Liver (tissue), 9 donors: ENCODE results near the gene RPLP2. TPM values are rescaled to one million over a fixed set of nuclear protein-coding genes. Genes with fewer than 3 reads are reported as not detected.
A peak's percentile ranks its signal among the peaks of the same experiment; 100 is the strongest.

ENCODE experiments used
- DNase-seq: peaks from one replicate; pipeline ENCODE4 v3.0.0-alpha.2; 2017; ENCODE audit warnings: low spot score
- H3K27ac ChIP-seq, 2 donors: one replicate each; pipeline ENCODE4 v1.7.0; 2013; ENCODE audit warnings: inconsistent platforms in 2 of 2, low read length in 2 of 2, control low read depth in 1 of 2, low read depth in 1 of 2, mild to moderate bottlenecking in 1 of 2
- H3K27me3 ChIP-seq, 4 donors: one replicate each; pipeline versions ENCODE4 v1.6.1 to v1.7.0; 2013; ENCODE audit warnings: low read length in 3 of 4, inconsistent platforms in 1 of 4, mild to moderate bottlenecking in 1 of 4, moderate library complexity in 1 of 4; ENCODE audit not compliant: control insufficient read depth in 4 of 4, insufficient read depth in 4 of 4
- H3K36me3 ChIP-seq, 4 donors: one replicate each; pipeline versions ENCODE4 v1.6.1 to v1.7.0; 2013; ENCODE audit warnings: low read length in 3 of 4, mild to moderate bottlenecking in 3 of 4, low read depth in 1 of 4, moderate library complexity in 1 of 4; ENCODE audit not compliant: control insufficient read depth in 4 of 4, insufficient read depth in 3 of 4
- H3K4me1 ChIP-seq, 4 donors: one replicate each; pipeline versions ENCODE4 v1.6.1 to v1.7.0; 2013; ENCODE audit warnings: low read length in 3 of 4, mild to moderate bottlenecking in 3 of 4, moderate library complexity in 1 of 4; ENCODE audit not compliant: control insufficient read depth in 4 of 4, insufficient read depth in 4 of 4
- H3K4me3 ChIP-seq, 3 donors: one replicate each; pipeline versions ENCODE4 v1.6.1 to v1.7.0; 2013; ENCODE audit warnings: low read length in 3 of 3, control low read depth in 1 of 3, low read depth in 1 of 3, mild to moderate bottlenecking in 1 of 3
- H3K9ac ChIP-seq, 2 donors: one replicate each; pipeline ENCODE4 v1.7.0; 2013; ENCODE audit warnings: low read length in 2 of 2, mild to moderate bottlenecking in 2 of 2, moderate library complexity in 2 of 2, control low read depth in 1 of 2, low read depth in 1 of 2
- H3K9me3 ChIP-seq, 4 donors: one replicate each; pipeline versions ENCODE4 v1.6.1 to v1.7.0; 2013; ENCODE audit warnings: low read length in 3 of 4; ENCODE audit not compliant: control insufficient read depth in 4 of 4
- EGR1 ChIP-seq, 2 donors: IDR thresholded peaks; 2 replicates each; pipeline ENCODE4 v1.6.1; 2016 to 2018; ENCODE audit warnings: antibody characterized with exemption in 2 of 2, low read depth in 2 of 2
- FOXA1 ChIP-seq: IDR thresholded peaks from 2 replicates; pipeline ENCODE4 v1.6.1; 2016; ENCODE audit warnings: antibody characterized with exemption
- GABPA ChIP-seq, 2 donors: IDR thresholded peaks in 1 of 2; conservative IDR thresholded peaks in 1 of 2; 2 replicates each; pipeline ENCODE4 v1.6.1; 2016; ENCODE audit warnings: antibody characterized with exemption in 2 of 2, mild to moderate bottlenecking in 1 of 2, moderate library complexity in 1 of 2
- HNF4A ChIP-seq, 2 donors: conservative IDR thresholded peaks; 2 replicates each; pipeline ENCODE4 v1.6.1; 2016; ENCODE audit warnings: antibody characterized with exemption in 2 of 2, mild to moderate bottlenecking in 2 of 2
- HNF4G ChIP-seq: IDR thresholded peaks from 2 replicates; pipeline ENCODE4 v1.6.1; 2016; ENCODE audit warnings: antibody characterized with exemption
- JUND ChIP-seq, 2 donors: IDR thresholded peaks; 2 replicates each; pipeline ENCODE4 v1.6.1; 2016; ENCODE audit warnings: antibody characterized with exemption in 2 of 2
- NR2F2 ChIP-seq: IDR thresholded peaks from 2 replicates; pipeline ENCODE4 v1.6.1; 2016; ENCODE audit warnings: antibody characterized with exemption
- RAD21 ChIP-seq, 2 donors: IDR thresholded peaks; 2 replicates each; pipeline ENCODE4 v1.6.1; 2016; ENCODE audit warnings: antibody characterized with exemption in 2 of 2, mild to moderate bottlenecking in 2 of 2
- RXRA ChIP-seq, 2 donors: IDR thresholded peaks; 2 replicates each; pipeline ENCODE4 v1.6.1; 2017 to 2018; ENCODE audit warnings: antibody characterized with exemption in 2 of 2, mild to moderate bottlenecking in 1 of 2
- SP1 ChIP-seq: IDR thresholded peaks from 2 replicates; pipeline ENCODE4 v1.6.1; 2018; ENCODE audit warnings: antibody characterized with exemption, mild to moderate bottlenecking
- WGBS: extraction: QIAGEN DNeasy Blood & Tissue Kit; methylation state at CpG from one replicate; pipeline ENCODE4 v1.1.7; 2013; 5-methylcytosine and 5-hydroxymethylcytosine counted together
- polyA plus RNA-seq, 2 donors: library from polyadenylated mRNA; stranded (reverse) in 1 of 2; unstranded in 1 of 2; fragments of 200-250 nt in 1 of 2; fragments of >200 nt in 1 of 2; fragmentation: Nextera tagmentation in 1 of 2; extraction: Ambion mirVana in 1 of 2; gene quantifications; one replicate each; pipeline versions ENCODE4 v1.2.1 to v1.2.3, GENCODE V29; 2013 to 2015
- total RNA-seq, 2 donors: library from RNA; depleted of rRNA; stranded (reverse); fragments of >200 nt; gene quantifications; one replicate each; pipeline ENCODE4 v1.2.3, GENCODE V29; 2014
- TF ChIP-seq, protein P1 (sequence below): IDR thresholded peaks from 2 replicates; pipeline ENCODE4 v1.6.1; 2016; ENCODE audit warnings: antibody characterized with exemption
- TF ChIP-seq, protein P2 (sequence below): IDR thresholded peaks from 2 replicates; pipeline ENCODE4 v1.6.1; 2016; ENCODE audit warnings: antibody characterized with exemption
- TF ChIP-seq, protein P3 (sequence below): IDR thresholded peaks from 2 replicates; pipeline ENCODE4 v1.6.1; 2016; ENCODE audit warnings: antibody characterized with exemption
- TF ChIP-seq, protein P4 (sequence below): fragments of 150-350 bp; IDR thresholded peaks from 2 replicates; pipeline ENCODE4 v1.5.1; 2017; ENCODE audit warnings: improper control_type of control experiment, low read depth, low read length; ENCODE audit not compliant: missing input control
- donor health status: healthy.
- donor health status: healthy.
- donor health status: healthy.
- donor health status: healthy.
- donor health status: healthy.

The RPLP2 gene
- total and polyA plus RNA-seq, 4 donors, result 59.8 to 476 (median 285) TPM

DNA sequence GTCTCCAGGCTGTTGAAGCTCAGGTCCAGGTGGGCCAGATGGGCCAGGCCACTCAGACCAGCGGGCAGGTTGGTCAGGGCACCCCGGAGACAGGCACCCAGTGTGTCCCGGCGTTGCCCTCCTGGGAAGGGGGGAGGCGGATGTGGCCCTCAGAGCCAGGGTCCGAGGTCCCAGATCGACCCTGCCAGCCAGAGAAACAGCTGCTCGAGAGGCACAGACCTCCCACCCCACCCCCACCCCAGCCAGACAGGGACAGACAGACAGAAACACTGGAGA is 6.4 kb upstream of the RPLP2 start:
- no peak for DNase-seq
- TF ChIP-seq, protein P1, sequence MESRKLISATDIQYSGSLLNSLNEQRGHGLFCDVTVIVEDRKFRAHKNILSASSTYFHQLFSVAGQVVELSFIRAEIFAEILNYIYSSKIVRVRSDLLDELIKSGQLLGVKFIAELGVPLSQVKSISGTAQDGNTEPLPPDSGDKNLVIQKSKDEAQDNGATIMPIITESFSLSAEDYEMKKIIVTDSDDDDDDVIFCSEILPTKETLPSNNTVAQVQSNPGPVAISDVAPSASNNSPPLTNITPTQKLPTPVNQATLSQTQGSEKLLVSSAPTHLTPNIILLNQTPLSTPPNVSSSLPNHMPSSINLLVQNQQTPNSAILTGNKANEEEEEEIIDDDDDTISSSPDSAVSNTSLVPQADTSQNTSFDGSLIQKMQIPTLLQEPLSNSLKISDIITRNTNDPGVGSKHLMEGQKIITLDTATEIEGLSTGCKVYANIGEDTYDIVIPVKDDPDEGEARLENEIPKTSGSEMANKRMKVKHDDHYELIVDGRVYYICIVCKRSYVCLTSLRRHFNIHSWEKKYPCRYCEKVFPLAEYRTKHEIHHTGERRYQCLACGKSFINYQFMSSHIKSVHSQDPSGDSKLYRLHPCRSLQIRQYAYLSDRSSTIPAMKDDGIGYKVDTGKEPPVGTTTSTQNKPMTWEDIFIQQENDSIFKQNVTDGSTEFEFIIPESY, result no peak
- no peak for TF ChIP-seq RXRA (IDR thresholded peaks at IDR 0.05)
- TF ChIP-seq, protein P2, sequence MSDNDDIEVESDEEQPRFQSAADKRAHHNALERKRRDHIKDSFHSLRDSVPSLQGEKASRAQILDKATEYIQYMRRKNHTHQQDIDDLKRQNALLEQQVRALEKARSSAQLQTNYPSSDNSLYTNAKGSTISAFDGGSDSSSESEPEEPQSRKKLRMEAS, result no peak
- TF ChIP-seq, protein P3, sequence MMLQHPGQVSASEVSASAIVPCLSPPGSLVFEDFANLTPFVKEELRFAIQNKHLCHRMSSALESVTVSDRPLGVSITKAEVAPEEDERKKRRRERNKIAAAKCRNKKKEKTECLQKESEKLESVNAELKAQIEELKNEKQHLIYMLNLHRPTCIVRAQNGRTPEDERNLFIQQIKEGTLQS, result no peak
- TF ChIP-seq NR2F2, result no peak
- no peak for TF ChIP-seq JUND (IDR thresholded peaks at IDR 0.05)
- no peak for TF ChIP-seq GABPA (IDR thresholded peaks at IDR 0.05 in 1 of 2, conservative IDR thresholded peaks at IDR 0.05 in 1 of 2)
- TF ChIP-seq, protein P4, sequence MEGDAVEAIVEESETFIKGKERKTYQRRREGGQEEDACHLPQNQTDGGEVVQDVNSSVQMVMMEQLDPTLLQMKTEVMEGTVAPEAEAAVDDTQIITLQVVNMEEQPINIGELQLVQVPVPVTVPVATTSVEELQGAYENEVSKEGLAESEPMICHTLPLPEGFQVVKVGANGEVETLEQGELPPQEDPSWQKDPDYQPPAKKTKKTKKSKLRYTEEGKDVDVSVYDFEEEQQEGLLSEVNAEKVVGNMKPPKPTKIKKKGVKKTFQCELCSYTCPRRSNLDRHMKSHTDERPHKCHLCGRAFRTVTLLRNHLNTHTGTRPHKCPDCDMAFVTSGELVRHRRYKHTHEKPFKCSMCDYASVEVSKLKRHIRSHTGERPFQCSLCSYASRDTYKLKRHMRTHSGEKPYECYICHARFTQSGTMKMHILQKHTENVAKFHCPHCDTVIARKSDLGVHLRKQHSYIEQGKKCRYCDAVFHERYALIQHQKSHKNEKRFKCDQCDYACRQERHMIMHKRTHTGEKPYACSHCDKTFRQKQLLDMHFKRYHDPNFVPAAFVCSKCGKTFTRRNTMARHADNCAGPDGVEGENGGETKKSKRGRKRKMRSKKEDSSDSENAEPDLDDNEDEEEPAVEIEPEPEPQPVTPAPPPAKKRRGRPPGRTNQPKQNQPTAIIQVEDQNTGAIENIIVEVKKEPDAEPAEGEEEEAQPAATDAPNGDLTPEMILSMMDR, result no peak
- TF ChIP-seq HNF4G, result no peak
- no peak for TF ChIP-seq FOXA1

DNA sequence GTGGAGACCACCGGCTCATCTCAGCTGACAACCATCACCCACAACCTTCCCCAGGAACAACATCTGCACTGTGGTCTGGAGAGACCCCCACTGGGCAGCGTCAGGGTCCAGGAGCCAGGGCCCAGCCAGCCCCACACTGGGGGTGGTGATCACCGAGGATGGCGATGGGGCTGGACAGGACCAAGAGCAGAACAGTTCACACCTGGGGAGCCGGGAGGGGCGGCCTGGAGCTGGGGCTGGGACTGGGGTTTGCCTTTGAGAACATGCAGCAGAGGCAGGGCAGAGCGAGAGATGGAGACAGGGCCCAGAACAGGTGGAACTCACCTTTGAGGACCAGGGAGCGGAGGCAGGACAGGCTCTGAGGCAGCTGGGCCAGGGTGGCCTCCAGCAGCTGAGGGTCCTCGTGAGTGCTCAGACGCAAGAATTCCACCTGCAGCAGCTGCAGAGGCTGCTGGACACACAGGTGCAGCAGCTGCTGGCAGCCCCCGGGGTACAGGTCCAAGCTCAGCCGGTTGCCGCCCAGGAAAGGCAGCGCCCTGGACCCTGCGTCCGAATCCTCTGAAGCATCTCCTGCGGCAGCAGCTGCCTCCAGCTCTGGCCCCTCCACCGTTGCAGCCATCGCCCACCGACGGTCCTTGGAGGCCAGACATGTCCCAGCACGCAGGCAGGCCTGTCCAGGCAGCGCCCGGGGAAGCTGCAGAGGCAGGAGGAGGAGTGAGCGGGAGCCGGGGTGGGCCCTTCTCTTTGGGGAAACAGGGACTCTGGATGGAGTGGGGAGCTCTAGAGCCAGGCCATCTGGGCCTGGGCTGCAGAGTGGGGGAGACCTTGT is 5.8 kb upstream of the RPLP2 start:
- Histone ChIP-seq H3K4me3 (no peak overlapping the region), H3K36me3 (peaks cover 0 to 5% (median 1%) of the 10 kb centered on the region in 4 donors), H3K4me1 (peaks cover 12 to 20% (median 17%) of the 10 kb centered on the region in 4 donors), H3K27ac (no peak overlapping the region), H3K9ac (no peak overlapping the region), H3K9me3 (no peaks in the 10 kb centered on the region), H3K27me3 (no peaks in the 10 kb centered on the region)
- 72% methylated on average over 26 of the region's 26 CpGs for WGBS
- TF ChIP-seq GABPA (IDR thresholded peaks at IDR 0.05 in 1 of 2, conservative IDR thresholded peaks at IDR 0.05 in 1 of 2) (no peak), RXRA (IDR thresholded peaks at IDR 0.05) (no peak)
- no peak for DNase-seq

More for the DNA sequence above, 6.4 kb upstream of the RPLP2 start:
- no peak overlapping the region for H3K9ac ChIP-seq
- WGBS, result 92% methylated on average over 8 of the region's 8 CpGs
- no peak overlapping the region for H3K27ac ChIP-seq
- no peaks in the 10 kb centered on the region for H3K27me3 ChIP-seq
- no peak overlapping the region for H3K4me3 ChIP-seq
- peaks cover 0 to 5% (median 1%) of the 10 kb centered on the region in 4 donors for H3K36me3 ChIP-seq
- no peaks in the 10 kb centered on the region for H3K9me3 ChIP-seq
- H3K4me1 ChIP-seq, result peaks cover 8 to 17% (median 15%) of the 10 kb centered on the region in 4 donors

DNA sequence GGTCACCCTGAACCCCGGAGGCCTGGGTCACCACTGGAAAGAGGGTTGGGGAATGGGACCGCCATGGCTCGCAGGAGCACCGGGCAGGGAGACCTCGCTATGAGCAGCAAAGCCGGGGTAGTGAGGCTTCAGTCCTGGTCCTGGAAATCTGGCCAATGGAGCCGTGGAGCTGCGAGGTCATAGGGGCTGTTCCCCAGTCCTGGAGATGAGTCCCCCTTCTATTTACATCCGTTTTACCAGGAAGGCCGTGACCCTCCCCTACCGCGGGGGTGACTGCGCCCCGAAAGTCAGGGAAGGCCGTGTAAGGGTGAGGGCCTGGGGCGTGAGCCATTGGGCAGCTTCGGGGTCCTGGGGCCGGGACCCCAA is 5.2 kb upstream of the RPLP2 start:
- H3K27ac ChIP-seq, result peak overlapping the region; percentile 17 to 87
- TF ChIP-seq EGR1 (IDR thresholded peaks at IDR 0.05; ENCODE audit: low read depth in 2 of 2), result no peak
- no peak for TF ChIP-seq SP1
- TF ChIP-seq RXRA (IDR thresholded peaks at IDR 0.05), result no peak
- no peak for TF ChIP-seq HNF4A (conservative IDR thresholded peaks at IDR 0.05)
- no peak for TF ChIP-seq RAD21 (IDR thresholded peaks at IDR 0.05)
- TF ChIP-seq GABPA (IDR thresholded peaks at IDR 0.05 in 1 of 2, conservative IDR thresholded peaks at IDR 0.05 in 1 of 2), result no peak
- TF ChIP-seq HNF4G, result no peak

More for the DNA sequence above, 5.2 kb upstream of the RPLP2 start:
- H3K9ac ChIP-seq, result peak overlapping the region in 1 of 2 donors; percentile 28
- peaks cover 0 to 5% (median 0%) of the 10 kb centered on the region in 4 donors for H3K36me3 ChIP-seq
- DNase-seq, result no peak
- H3K9me3 ChIP-seq, result no peaks in the 10 kb centered on the region
- 16% methylated on average over 18 of the region's 18 CpGs for WGBS
- peak overlapping the region; percentile 29 to 63 (median 29) for H3K4me3 ChIP-seq
- H3K4me1 ChIP-seq, result peaks cover 12 to 22% (median 17%) of the 10 kb centered on the region in 4 donors
- no peaks in the 10 kb centered on the region for H3K27me3 ChIP-seq
